Amniotic epithelial cell (primary cell): ENCODE data around the gene TSC2.
"Not testable (repeated sequence)": the region's sequence is repeated elsewhere in the genome, so short reads cannot be mapped to it uniquely, and the experiment has no call there.

Experiments used
- DNase-seq: peaks from one replicate; pipeline ENCODE4 v3.0.0-alpha.2; 2010; ENCODE audit warnings: low read depth

Gene TSC2

GRCh38 chr16:2086106-2086742 is 38.4 kb downstream of the TSC2 start:
- DNase-seq = no peak

- DNase-seq = no peak
These were observed 39.3 kb downstream of the TSC2 start for GRCh38 chr16:2086812-2087747.

GRCh38 chr16:2087748-2088631 is 40.2 kb downstream of the TSC2 start:
- no peak for DNase-seq

- DNase-seq = no peak
These were observed 41.1 kb downstream of the TSC2 start for GRCh38 chr16:2088759-2089358.

GRCh38 chr16:2089706-2090480 is 42.1 kb downstream of the TSC2 start:
- no peak for DNase-seq

GRCh38 chr16:2090481-2090776 is 42.6 kb downstream of the TSC2 start:
- no peak for DNase-seq

- peak; percentile 82 for DNase-seq
These were observed 43.2 kb downstream of the TSC2 start for GRCh38 chr16:2090777-2091546.

- no peak for DNase-seq
These were observed 43.9 kb downstream of the TSC2 start for GRCh38 chr16:2091547-2092255.

- no peak for DNase-seq
These were observed 44.5 kb downstream of the TSC2 start for GRCh38 chr16:2092256-2092620.

- no peak for DNase-seq
These were observed 45.1 kb downstream of the TSC2 start for GRCh38 chr16:2092866-2093265.

GRCh38 chr16:2093793-2094192 is 46.0 kb downstream of the TSC2 start:
- no peak for DNase-seq

GRCh38 chr16:2095315-2095853 is 47.6 kb downstream of the TSC2 start:
- peak; percentile 57 for DNase-seq

GRCh38 chr16:2095918-2096582 is 48.3 kb downstream of the TSC2 start:
- DNase-seq = no peak

GRCh38 chr16:2096853-2097595 is 49.2 kb downstream of the TSC2 start:
- no peak for DNase-seq

- DNase-seq = not testable (repeated sequence)
These were observed 49.9 kb downstream of the TSC2 start for GRCh38 chr16:2097689-2098088.

GRCh38 chr16:2101581-2101980 is 53.8 kb downstream of the TSC2 start:
- DNase-seq = not testable (repeated sequence)

- DNase-seq = no peak
These were observed 54.7 kb downstream of the TSC2 start for GRCh38 chr16:2102471-2102870.

GRCh38 chr16:2104464-2104863 is 56.7 kb downstream of the TSC2 start:
- not testable (repeated sequence) for DNase-seq
